ENCODE results near the gene NQO2.

NQO2 gene

DNA sequence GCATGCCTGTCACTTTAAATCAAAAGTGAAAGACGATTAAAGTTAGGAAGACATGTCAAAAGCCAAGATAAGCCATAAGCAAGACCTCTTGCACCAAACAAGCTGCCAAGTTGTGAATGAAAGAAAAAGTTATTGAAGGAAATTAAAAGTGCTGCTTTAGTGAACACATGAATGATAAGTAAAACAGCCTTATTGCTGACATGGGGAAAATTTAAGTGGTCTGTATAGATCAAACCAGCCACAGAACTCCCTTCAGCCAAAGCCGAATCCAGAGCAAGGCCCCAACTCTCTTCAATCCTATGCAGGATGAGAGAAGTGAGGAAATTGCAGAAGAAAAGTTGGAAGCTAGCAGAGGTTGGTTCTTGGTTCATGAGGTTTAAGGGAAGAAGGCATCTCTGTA is 59.3 kb downstream of the NQO2 start:
- TF ChIP-seq GATA2 (IDR thresholded peaks at IDR 0.05; ENCODE audit: low read depth, low read length): no peak
- TF ChIP-seq GATA3 (IDR thresholded peaks at IDR 0.05; ENCODE audit: low read depth, low read length): no peak

DNA sequence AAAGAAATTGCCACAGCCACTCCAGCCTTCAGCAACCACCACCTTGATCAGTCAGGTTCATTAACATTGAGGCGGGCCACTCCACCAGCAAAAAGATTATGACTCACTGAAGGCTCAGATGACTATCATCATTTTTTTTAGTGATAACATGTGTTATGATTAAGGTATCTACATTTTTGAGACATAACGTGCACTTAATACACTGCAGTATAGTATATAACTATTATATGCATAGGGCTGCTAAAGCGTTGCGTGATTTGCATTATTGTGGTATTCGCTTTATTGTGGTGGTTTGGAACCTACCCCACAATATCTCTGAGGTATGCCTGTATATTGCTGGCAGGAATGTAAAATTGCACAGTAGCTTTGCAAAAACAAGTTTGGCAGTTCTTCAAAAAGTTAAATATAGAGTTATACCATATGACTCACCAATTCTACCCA is 61.8 kb downstream of the NQO2 start:
- no peak for TF ChIP-seq GATA2 (IDR thresholded peaks at IDR 0.05; ENCODE audit: low read depth, low read length)
- TF ChIP-seq GATA3 (IDR thresholded peaks at IDR 0.05; ENCODE audit: low read depth, low read length): no peak

DNA sequence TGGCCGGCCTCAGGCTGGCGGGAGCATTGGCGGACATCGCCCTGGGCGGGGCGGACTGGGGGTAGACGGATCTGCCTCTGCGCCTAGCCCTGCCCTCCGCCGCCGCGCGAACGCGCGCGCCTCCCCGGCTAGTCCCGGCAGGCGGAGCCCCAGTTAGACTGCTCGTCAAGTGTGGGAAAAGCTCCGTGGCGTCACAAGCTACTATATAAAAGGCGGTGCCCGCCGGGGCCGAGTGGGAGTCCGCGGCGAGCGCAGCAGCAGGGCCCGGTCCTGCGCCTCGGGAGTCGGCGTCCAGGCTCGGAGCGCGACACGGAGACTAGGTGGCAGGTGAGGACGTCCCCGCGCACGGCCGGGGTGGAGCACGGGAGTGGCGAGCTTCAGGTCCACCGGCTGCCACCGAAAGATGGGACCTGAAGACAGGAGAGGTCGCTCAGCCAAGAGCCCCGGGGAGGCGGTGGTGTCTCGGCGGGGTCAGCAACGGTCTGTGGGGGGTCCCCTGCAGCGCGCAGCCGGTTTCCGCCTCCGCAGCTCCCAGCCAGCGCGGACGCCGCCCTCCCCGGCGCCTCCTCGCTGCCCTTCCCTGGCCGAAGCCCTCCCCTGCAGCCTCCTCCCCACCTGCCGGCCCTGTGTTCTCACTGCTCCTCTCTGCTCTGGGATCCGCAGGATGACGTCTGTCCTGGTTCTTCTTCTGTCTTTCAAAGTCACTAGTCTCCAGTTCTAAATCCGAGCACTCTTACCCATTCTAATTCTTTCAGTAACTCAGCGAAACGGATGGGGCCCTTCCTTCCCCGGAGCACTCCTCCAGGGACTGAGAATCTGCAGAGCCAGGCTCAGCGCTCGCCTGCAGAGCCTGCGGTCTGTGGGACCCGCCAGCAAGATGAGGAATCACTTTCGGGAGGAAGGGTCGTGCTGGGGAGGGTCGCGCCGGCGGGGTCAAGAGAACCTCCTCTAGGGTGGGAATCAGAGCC is 64.3 kb downstream of the NQO2 start:
- TF ChIP-seq GATA2 (IDR thresholded peaks at IDR 0.05; ENCODE audit: low read depth, low read length) (no peak), GATA3 (IDR thresholded peaks at IDR 0.05; ENCODE audit: low read depth, low read length) (no peak)

DNA sequence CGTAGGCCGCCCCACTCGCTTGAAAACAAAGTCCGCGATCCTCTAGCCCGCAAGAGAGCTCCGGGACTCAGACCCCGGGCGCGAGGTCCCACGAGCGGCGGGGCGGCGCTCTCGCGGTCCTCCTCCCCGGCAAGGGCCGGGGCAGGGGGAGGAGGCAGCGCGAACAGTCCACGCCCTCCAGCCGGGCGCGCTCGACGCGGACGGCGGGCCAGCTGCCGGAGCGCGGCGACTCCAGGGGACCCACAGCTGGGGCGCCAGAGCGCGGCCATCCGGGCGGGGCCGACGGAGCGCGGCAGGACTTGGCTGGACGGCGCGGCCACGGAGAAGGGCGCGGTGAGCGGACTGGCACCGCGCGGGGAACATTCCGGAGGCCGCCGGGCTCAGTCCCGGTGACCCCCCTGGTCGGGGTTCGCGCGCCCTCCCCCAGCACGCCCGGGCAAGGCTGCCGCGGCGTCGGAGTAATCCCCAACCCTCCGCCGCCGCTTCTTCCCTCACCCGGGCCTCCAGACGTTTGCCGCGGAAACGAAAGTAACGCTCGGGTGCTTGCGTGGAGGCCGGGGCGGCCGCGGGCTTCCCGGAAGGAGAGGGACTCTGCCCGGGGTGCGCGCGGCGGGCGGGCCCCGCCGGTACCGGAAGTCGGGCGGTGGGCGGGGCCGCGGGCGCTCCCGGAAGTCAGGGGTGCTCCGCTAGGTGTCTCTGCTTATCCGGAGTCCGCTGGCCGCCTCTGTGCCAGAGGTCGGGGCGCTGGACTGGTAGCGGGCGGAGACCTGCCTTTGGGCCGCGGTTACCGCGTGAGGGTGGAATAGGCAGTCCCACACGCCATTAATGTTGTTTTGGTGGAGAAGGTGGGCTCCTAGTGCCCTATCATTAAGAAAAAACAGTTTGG is 68.9 kb downstream of the NQO2 start, which contains the start of gene RIPK1:
TSS of gene RIPK1 (plus strand) at position 166 of the 886 bp plus-strand sequence. CDS start 8,330 bp downstream, outside the sequence.
- TF ChIP-seq GATA2 (IDR thresholded peaks at IDR 0.05; ENCODE audit: low read depth, low read length) (no peak), GATA3 (IDR thresholded peaks at IDR 0.05; ENCODE audit: low read depth, low read length) (no peak)

Measured in SH-SY5Y (cell line).